Erythroblast (primary cell): Measurements from ENCODE around the gene GSTT2B.

ENCODE experiments used
- GATA1 ChIP-seq: IDR thresholded peaks from 2 replicates; pipeline ENCODE4 v1.6.1; 2011; ENCODE audit warnings: low read depth, mild to moderate bottlenecking, control low read depth, low read length, moderate library complexity
- POLR2A ChIP-seq: IDR thresholded peaks from 2 replicates; pipeline ENCODE4 v1.6.1; 2011; ENCODE audit warnings: mild to moderate bottlenecking, low read length

- no peak for TF ChIP-seq POLR2A
- TF ChIP-seq GATA1 = no peak
These were observed 41.9 kb upstream of the GSTT2B start for GRCh38 chr22:24002851-24003250.
